Measurements from ENCODE around the gene PEX5L. TPM values are rescaled to one million over a fixed set of nuclear protein-coding genes. Genes with fewer than 3 reads are reported as not detected.

PEX5L gene
- polyA plus RNA-seq, 1 experiment = 0.14 TPM

GRCh38 chr3:180072786-180073185, 36.0 kb upstream of the PEX5L start:
- ChIA-PET CTCF (no interaction called here), POLR2A (no interaction called here)
- no peak for TF ChIP-seq CTCF (IDR thresholded peaks at IDR 0.05; ENCODE audit: low read depth, low read length)
- Histone ChIP-seq H3K9me3 (ENCODE audit: control insufficient read depth, insufficient read depth, low read length) (no peaks in the 10 kb centered on the region), H3K27ac (ENCODE audit: low read depth, low read length) (no peak overlapping the region), H3K27me3 (ENCODE audit: control insufficient read depth, insufficient read depth, low read length) (no peaks in the 10 kb centered on the region), H3K4me3 (ENCODE audit: low read depth, low read length) (no peak overlapping the region)
- DNase-seq (ENCODE audit: low read depth, low spot score) = no peak

- CTCF ChIA-PET = interaction anchor here (0.9 kb wide), 1 partner anchor 524 kb away, joined by 3 read pairs; no protein-coding TSS in a partner anchor
- Histone ChIP-seq H3K9me3 (ENCODE audit: control insufficient read depth, insufficient read depth, low read length) (no peaks in the 10 kb centered on the region), H3K27me3 (ENCODE audit: control insufficient read depth, insufficient read depth, low read length) (no peaks in the 10 kb centered on the region), H3K4me3 (ENCODE audit: low read depth, low read length) (no peak overlapping the region), H3K27ac (ENCODE audit: low read depth, low read length) (no peak overlapping the region)
- TF ChIP-seq CTCF (IDR thresholded peaks at IDR 0.05; ENCODE audit: low read depth, low read length) = no peak
- POLR2A ChIA-PET = no interaction called here
- no peak for DNase-seq (ENCODE audit: low read depth, low spot score)
Measured at GRCh38 chr3:180070925-180071324, 34.2 kb upstream of the PEX5L start.

- H3K27me3 ChIP-seq (ENCODE audit: control insufficient read depth, insufficient read depth, low read length) = no peaks in the 10 kb centered on the region
- DNase-seq (ENCODE audit: low read depth, low spot score) = no peak
- POLR2A ChIA-PET = no interaction called here
- no peaks in the 10 kb centered on the region for H3K9me3 ChIP-seq (ENCODE audit: control insufficient read depth, insufficient read depth, low read length)
- no peak overlapping the region for H3K27ac ChIP-seq (ENCODE audit: low read depth, low read length)
- CTCF ChIA-PET = no interaction called here
- no peak for TF ChIP-seq CTCF (IDR thresholded peaks at IDR 0.05; ENCODE audit: low read depth, low read length)
- H3K4me3 ChIP-seq (ENCODE audit: low read depth, low read length) = no peak overlapping the region
Measured at GRCh38 chr3:180068023-180068422, 31.3 kb upstream of the PEX5L start.

- H3K9me3 ChIP-seq (ENCODE audit: control insufficient read depth, insufficient read depth, low read length) = no peaks in the 10 kb centered on the region
- no peak overlapping the region for H3K4me3 ChIP-seq (ENCODE audit: low read depth, low read length)
- no peak overlapping the region for H3K27ac ChIP-seq (ENCODE audit: low read depth, low read length)
- POLR2A ChIA-PET = no interaction called here
- CTCF ChIA-PET = no interaction called here
- H3K27me3 ChIP-seq (ENCODE audit: control insufficient read depth, insufficient read depth, low read length) = no peaks in the 10 kb centered on the region
- no peak for TF ChIP-seq CTCF (IDR thresholded peaks at IDR 0.05; ENCODE audit: low read depth, low read length)
- no peak for DNase-seq (ENCODE audit: low read depth, low spot score)
Measured at GRCh38 chr3:180066598-180066997, 29.9 kb upstream of the PEX5L start.

- Histone ChIP-seq H3K27ac (ENCODE audit: low read depth, low read length) (no peak overlapping the region), H3K27me3 (ENCODE audit: control insufficient read depth, insufficient read depth, low read length) (no peaks in the 10 kb centered on the region), H3K4me3 (ENCODE audit: low read depth, low read length) (no peak overlapping the region), H3K9me3 (ENCODE audit: control insufficient read depth, insufficient read depth, low read length) (no peaks in the 10 kb centered on the region)
- ChIA-PET POLR2A (no interaction called here), CTCF (no interaction called here)
- TF ChIP-seq CTCF (IDR thresholded peaks at IDR 0.05; ENCODE audit: low read depth, low read length) = no peak
- DNase-seq (ENCODE audit: low read depth, low spot score) = no peak
Measured at GRCh38 chr3:180063783-180064182, 27.0 kb upstream of the PEX5L start.
